ENCODE data around the gene APOE. TPM values are rescaled to one million over a fixed set of nuclear protein-coding genes. Genes with fewer than 3 reads are reported as not detected.

Gene APOE
- total and polyA plus RNA-seq, 2 experiments from 2014 or later, result 1,133 to 1,438 TPM

- Histone ChIP-seq H4K20me1 (replicated peaks; ENCODE audit: insufficient read depth) (no peaks in the 10 kb centered on the region), H3K36me3 (ENCODE audit: insufficient read depth) (no peaks in the 10 kb centered on the region), H2AFZ (no peak overlapping the region), H3K79me2 (replicated peaks; ENCODE audit: insufficient read depth) (no peaks in the 10 kb centered on the region), H3K4me2 (no peak overlapping the region), H3K27ac (ENCODE audit: low read depth) (no peak overlapping the region), H3K9me2 (ENCODE audit: insufficient read depth) (no peaks in the 10 kb centered on the region), H3K27me3 (ENCODE audit: insufficient read depth) (no peaks in the 10 kb centered on the region), H3K4me1 (ENCODE audit: insufficient read depth) (no peaks in the 10 kb centered on the region), H3F3A (replicated peaks; ENCODE audit: low read depth) (no peaks in the 10 kb centered on the region), H3K4me3 (no peak overlapping the region)
- ATAC-seq, result no peak
- Mint-ChIP-seq H3K27me3 (ENCODE audit: insufficient read depth, low read depth, poor library complexity) (peaks cover 20% of the 10 kb centered on the region), H3K4me3 (no peak overlapping the region), H3K4me1 (peaks cover 11% of the 10 kb centered on the region; the same call in 2 of the 3 replicates), H3K36me3 (ENCODE audit: low read depth) (no peaks in the 10 kb centered on the region), H3K27ac (no peak overlapping the region), H3K9me3 (no peaks in the 10 kb centered on the region)
- no peak for DNase-seq (ENCODE audit: low spot score)
- TF ChIP-seq, protein P1, sequence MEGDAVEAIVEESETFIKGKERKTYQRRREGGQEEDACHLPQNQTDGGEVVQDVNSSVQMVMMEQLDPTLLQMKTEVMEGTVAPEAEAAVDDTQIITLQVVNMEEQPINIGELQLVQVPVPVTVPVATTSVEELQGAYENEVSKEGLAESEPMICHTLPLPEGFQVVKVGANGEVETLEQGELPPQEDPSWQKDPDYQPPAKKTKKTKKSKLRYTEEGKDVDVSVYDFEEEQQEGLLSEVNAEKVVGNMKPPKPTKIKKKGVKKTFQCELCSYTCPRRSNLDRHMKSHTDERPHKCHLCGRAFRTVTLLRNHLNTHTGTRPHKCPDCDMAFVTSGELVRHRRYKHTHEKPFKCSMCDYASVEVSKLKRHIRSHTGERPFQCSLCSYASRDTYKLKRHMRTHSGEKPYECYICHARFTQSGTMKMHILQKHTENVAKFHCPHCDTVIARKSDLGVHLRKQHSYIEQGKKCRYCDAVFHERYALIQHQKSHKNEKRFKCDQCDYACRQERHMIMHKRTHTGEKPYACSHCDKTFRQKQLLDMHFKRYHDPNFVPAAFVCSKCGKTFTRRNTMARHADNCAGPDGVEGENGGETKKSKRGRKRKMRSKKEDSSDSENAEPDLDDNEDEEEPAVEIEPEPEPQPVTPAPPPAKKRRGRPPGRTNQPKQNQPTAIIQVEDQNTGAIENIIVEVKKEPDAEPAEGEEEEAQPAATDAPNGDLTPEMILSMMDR (conservative IDR thresholded peaks at IDR 0.05; ENCODE audit: low read depth in 2 of 2), result no peak
- TF ChIP-seq POLR2AphosphoS5 (IDR thresholded peaks at IDR 0.05; ENCODE audit: low read depth) (no peak), ETS1 (IDR thresholded peaks at IDR 0.05) (no peak), ZNF462 (CRISPR knock-in tag; IDR thresholded peaks at IDR 0.05) (no peak)
Measured at GRCh38 chr19:44931541-44931940, 25.9 kb downstream of the APOE start.

Data from GM23338 (cell line).